ENCODE results near the gene LYRM7.

LYRM7 gene

GRCh38 chr5:131204964-131205363 is 34.2 kb downstream of the LYRM7 start:
- no peak for TF ChIP-seq SIN3A (IDR thresholded peaks at IDR 0.05; ENCODE audit: borderline replicate concordance, insufficient read depth, low read length)
- TF ChIP-seq REST (IDR thresholded peaks at IDR 0.05; ENCODE audit: insufficient read depth in 1 of 2, low read depth in 2 of 2, low read length in 2 of 2) = no peak

- no peak for TF ChIP-seq POLR2AphosphoS5 (IDR thresholded peaks at IDR 0.05; ENCODE audit: low read depth, low read length)
- no peak for TF ChIP-seq FOXP2 (optimal IDR thresholded peaks at IDR 0.05; ENCODE audit: borderline replicate concordance, extremely low read depth, extremely low read length, insufficient read depth)
- TF ChIP-seq REST (IDR thresholded peaks at IDR 0.05; ENCODE audit: insufficient read depth in 1 of 2, low read depth in 2 of 2, low read length in 2 of 2) = no peak
- TF ChIP-seq SIN3A (IDR thresholded peaks at IDR 0.05; ENCODE audit: borderline replicate concordance, insufficient read depth, low read length) = no peak
- TF ChIP-seq TAF1 (IDR thresholded peaks at IDR 0.05; ENCODE audit: borderline replicate concordance, insufficient read depth, low read length) = no peak
Observed at GRCh38 chr5:131206061-131206460, 35.3 kb downstream of the LYRM7 start.

- TF ChIP-seq FOXP2 (optimal IDR thresholded peaks at IDR 0.05; ENCODE audit: borderline replicate concordance, extremely low read depth, extremely low read length, insufficient read depth) (no peak), TAF1 (IDR thresholded peaks at IDR 0.05; ENCODE audit: borderline replicate concordance, insufficient read depth, low read length) (no peak), REST (IDR thresholded peaks at IDR 0.05; ENCODE audit: insufficient read depth in 1 of 2, low read depth in 2 of 2, low read length in 2 of 2) (no peak), POLR2AphosphoS5 (IDR thresholded peaks at IDR 0.05; ENCODE audit: low read depth, low read length) (no peak), SIN3A (IDR thresholded peaks at IDR 0.05; ENCODE audit: borderline replicate concordance, insufficient read depth, low read length) (no peak)
Observed at GRCh38 chr5:131206772-131207171, 36.0 kb downstream of the LYRM7 start.

- TF ChIP-seq SIN3A (IDR thresholded peaks at IDR 0.05; ENCODE audit: borderline replicate concordance, insufficient read depth, low read length) (no peak), FOXP2 (optimal IDR thresholded peaks at IDR 0.05; ENCODE audit: borderline replicate concordance, extremely low read depth, extremely low read length, insufficient read depth) (no peak), POLR2AphosphoS5 (IDR thresholded peaks at IDR 0.05; ENCODE audit: low read depth, low read length) (no peak), REST (IDR thresholded peaks at IDR 0.05; ENCODE audit: insufficient read depth in 1 of 2, low read depth in 2 of 2, low read length in 2 of 2) (no peak), TAF1 (IDR thresholded peaks at IDR 0.05; ENCODE audit: borderline replicate concordance, insufficient read depth, low read length) (no peak)
Observed at GRCh38 chr5:131209175-131209505, 38.4 kb downstream of the LYRM7 start.

- TF ChIP-seq REST (IDR thresholded peaks at IDR 0.05; ENCODE audit: insufficient read depth in 1 of 2, low read depth in 2 of 2, low read length in 2 of 2) (no peak), TAF1 (IDR thresholded peaks at IDR 0.05; ENCODE audit: borderline replicate concordance, insufficient read depth, low read length) (no peak), POLR2AphosphoS5 (IDR thresholded peaks at IDR 0.05; ENCODE audit: low read depth, low read length) (no peak), SIN3A (IDR thresholded peaks at IDR 0.05; ENCODE audit: borderline replicate concordance, insufficient read depth, low read length) (no peak), FOXP2 (optimal IDR thresholded peaks at IDR 0.05; ENCODE audit: borderline replicate concordance, extremely low read depth, extremely low read length, insufficient read depth) (no peak)
Observed at GRCh38 chr5:131209506-131210150, 38.9 kb downstream of the LYRM7 start.

Measured in PFSK-1 (cell line).